Measurements from ENCODE around the gene IQCN.

Gene IQCN

GRCh38 chr19:18306209-18306887, 32.1 kb upstream of the IQCN start:
- DNase-seq: no peak

GRCh38 chr19:18304458-18305310, 30.4 kb upstream of the IQCN start:
- DNase-seq: peak; percentile 91

DNA sequence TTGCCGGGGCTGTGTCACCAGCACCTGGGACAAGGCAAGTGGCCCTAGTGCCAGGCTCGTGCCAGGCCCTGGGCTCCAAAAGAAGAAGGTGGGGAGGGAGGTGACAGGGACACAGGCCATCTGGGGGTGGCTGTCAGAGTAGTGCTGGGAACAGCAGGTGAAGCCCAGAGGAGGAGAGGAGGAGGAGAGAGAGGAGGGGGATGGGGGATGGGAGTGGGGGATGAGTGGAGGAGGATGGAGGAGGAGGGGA, 29.9 kb upstream of the IQCN start:
- no peak for DNase-seq

- no peak for DNase-seq
These were observed 27.5 kb upstream of the IQCN start for GRCh38 chr19:18301718-18302111.

- DNase-seq: no peak
These were observed 26.9 kb upstream of the IQCN start for GRCh38 chr19:18300930-18301717.

DNA sequence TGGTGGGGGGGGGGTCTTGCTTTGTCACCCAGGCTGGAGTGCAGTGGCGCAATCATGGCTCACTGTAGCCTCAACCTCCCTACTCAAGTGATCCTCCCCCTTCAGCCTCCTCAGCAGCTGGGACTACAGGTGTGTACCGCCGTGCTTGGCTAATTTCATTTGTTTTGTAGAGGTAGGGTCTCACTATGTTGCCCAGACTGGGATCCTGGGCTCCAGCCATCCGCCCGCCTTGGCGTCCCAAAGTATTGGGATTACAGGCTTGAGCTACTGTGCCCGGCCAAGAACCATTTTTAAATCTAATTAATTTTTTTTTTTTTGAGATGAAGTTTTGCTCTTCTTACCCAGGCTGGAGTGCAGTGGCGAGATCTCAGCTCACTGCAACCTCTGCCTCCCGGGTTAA, 25.4 kb upstream of the IQCN start:
- DNase-seq: no peak

GRCh38 chr19:18298601-18299000, 24.3 kb upstream of the IQCN start:
- peak; percentile 57 for DNase-seq

DNA sequence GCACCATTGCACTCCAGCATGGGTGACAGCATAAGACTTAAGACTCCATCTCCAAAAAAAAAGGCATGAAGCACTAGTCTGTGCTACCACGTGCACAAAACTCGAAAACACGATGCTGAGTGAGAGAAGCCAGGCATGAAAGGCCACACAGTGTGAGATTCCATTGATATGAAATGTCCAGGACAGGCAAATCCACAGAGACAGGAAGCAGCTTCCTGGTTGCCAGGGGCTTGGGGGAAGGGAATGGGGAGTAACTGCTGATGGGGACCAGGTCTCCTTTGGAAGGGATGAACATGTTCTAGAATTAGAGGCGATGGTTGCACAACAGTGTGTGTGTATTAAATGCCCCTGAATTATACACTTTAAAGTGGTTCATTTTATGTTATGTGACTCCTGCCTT, 23.1 kb upstream of the IQCN start:
- no peak for DNase-seq

- DNase-seq: no peak
These were observed 20.8 kb upstream of the IQCN start for GRCh38 chr19:18295034-18295451.

DNA sequence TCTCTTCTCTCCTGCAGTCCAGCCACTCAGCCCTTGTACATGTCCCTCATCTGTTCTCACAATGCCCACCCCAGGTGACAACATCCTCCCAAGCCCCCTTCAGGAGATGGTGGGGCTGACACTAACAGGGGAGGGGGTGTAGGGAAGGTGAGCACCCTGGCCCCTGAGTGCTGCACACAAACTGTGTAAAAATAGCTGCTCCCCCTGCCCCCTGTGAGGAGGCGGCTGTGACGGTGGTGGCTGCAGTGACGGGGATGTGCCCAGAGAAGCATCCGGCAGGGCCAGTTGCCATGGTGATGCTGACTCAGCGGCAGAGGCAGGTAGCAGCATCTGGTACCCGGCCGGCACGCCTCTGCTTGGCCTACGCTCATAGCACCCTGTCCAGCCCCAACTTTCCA, 20.2 kb upstream of the IQCN start:
- peak; percentile 94 for DNase-seq

DNA sequence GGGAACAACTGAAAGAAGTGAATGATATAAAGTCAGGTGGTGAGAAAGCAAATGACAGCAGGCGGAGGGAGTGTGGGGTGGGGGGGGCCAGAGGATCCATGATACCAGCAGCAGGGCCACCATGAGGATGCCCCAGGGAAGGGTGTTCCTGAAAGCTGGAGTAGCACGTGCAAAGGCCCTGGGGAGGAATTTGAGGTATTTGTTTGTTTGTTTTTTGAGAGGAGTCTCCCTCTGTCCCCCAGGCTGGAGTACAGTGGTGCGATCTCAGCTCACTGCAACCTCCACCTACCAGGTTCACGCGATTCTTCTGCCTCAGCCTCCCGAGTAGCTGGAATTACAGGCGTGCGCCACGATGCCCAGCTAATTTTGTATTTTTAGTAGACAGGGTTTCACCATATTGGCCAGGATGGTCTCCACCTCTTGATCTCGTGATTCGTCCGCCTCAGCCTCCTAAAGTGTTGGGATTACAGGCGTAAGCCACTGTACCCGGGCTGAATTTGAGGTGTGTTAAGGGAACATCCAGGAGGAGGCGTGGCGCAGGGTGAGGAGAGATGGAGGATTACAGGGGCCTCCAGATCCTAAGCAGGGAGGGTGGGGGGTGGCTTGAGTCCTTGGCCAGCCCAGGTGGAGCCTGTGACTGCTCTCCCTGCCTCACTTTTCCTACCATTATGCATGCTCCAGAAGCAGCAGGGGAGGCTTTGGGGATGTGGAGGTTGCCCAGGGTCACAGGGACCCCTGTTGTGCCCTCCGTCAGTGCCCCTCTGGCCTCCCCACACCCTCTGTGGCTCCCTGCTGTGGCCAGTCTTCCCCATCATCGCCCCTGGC, 19.6 kb upstream of the IQCN start:
- DNase-seq: no peak

DNA sequence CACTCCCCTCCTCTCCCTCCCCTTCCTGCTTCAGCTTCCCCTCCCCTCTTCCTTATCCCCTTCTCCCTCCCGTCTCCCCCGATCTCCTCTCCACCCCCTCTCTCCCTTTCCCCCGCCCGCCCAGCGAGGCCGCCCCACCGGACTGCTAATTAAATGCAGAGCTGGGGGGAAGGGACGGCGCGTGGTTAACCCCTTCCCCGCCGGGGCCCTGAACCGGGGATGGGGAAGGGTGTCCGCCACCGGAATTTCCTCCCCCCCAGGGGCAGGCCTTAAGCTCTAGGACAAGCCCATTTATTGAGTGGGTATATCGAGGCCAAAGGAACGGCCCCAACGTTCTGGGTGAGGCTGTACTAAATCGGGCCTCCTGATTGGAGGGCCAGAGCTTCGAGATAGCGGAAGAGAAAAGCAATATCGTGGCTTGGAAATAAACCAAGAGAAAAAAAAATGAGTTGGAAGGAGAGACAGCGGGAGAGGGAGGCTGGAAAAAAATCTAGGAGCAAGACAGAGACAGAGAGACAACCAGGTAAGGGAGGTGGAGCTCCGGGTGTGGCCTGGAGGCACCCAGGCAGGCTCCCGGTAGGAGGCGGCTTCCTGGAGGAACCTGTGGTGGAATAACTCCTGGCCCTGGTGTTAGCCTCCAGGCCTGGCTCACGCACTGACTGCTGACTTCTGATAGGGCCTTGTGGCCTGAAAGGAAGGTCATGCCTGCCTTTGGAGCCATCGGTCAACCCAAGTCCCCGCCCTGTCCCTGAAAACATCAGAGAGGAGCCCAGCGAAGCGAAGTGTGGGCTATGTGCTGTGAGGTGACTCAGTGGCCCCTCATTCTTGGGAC, 18.8 kb upstream of the IQCN start:
- peak; percentile 91 for DNase-seq

DNA sequence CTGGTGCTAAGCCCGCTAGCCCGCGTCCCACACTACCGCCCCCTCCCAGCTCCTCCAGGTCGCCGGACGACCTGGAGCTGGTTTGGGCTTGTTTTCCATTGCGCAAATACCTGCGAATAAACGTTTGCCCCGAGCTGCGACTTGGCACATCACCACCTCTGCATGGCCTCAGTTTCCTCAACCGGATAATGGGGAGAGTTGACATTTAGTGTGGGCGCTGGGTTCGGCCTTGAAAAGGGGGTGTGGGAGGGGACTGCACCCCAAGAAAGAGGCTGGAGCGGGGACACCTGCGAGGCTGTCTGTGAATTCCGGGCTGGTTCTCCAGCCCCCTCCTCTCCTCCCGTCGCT, 18.2 kb upstream of the IQCN start:
- no peak for DNase-seq

GRCh38 chr19:18291590-18292461, 17.6 kb upstream of the IQCN start:
- DNase-seq: peak; percentile 93

DNA sequence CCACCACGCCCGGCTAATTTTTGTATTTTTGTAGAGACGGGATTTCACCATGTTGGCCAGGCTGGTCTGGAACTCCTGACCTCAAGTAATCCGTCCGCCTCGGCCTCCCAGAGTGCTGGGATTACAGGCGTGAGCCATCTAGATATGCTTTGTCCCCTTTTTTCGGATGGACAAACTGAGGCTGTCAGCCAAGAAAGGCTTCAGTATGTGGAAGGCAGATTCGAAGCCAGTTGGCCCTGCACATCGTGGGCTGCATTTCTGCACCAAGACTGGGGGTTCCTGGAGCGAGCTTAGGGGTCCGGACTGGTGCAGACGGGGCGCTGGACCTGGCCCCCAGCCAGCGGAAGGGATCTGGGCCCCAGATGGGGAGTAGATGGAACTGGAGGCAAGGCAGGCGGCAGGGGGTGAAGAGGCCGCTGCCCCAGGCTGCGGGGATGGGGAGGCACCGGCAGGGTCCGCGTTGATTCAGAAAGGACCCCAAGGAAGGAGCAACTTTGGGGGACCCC, 16.8 kb upstream of the IQCN start:
- DNase-seq: no peak

DNA sequence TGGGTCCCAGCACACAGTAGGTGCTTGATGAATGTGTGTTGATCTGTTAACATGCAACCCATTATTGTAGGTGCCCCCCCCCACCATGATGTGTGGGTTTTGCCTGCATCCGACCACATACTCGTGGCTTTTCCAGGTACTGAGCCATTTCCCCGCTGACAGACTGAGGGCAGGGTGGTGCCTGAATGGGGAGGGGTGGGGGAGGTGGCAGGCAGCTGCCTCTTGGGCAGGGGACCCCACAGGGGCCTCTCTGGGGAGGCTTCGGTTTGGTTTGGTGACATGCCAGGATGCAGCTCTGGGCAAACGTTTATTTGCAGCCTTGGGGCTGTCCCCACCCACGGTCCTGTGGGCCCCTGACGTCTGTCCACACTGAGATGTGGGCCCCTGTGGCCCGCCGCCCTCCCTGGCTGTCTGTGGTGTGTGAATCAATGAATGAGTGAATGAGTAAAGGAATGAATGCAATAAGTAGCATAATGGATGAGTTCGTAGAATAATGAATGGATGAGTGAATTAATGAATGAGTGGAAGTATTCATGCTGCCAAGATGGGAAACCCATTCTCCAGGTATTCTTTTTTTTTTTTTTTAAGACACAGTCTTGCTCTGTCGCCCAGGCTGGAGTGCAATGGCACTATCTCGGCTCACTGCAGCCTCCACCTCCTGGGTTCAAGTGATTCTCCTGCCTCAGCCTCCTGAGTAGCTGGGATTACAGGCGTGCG, 16.2 kb upstream of the IQCN start:
- DNase-seq: peak; percentile 96

DNA sequence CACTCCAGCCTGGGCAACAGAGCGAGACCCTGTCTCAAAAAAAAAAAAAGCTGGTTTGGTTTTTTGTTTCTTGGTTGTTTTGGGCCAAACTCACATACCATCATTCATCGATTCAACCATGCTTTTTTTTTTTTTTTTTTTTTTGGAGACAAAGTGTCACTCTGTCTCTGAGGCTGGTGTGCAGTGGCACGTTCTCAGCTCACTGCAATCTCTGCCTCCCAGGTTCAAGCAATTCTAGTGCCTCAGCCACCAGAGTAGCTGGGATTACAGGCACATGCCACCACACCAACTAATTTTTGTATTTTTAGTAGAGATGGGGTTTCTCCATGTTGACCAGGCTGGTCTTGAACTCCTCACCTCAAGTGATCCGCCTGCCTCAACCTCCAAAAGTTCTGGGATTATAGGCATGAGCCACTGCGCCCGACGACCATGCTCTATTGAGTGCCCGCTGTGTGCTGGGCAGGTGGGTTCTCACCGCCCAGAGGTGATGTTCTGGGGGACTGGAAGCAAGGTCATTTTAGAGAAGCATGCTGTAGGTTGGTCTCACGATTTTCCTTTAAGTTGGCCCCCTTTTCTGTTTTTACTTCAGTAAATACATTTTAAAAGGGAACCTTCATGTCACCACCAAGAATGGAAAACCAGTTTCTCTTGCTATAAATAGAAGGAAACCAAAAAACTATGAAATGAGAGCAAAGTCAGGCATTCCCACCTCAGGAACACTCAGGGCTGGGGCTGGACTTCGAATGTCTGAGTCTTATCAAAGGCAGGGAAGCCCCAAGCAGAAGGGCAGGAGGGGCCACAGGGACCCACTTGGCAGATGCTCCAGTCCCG, 15.4 kb upstream of the IQCN start:
- DNase-seq: no peak

- no peak for DNase-seq
These were observed 13.9 kb upstream of the IQCN start for GRCh38 chr19:18287836-18288772.
